ENCODE measurements around the gene KBTBD13.
"Not testable (repeated sequence)": the region's sequence is repeated elsewhere in the genome, so short reads cannot be mapped to it uniquely, and the experiment has no call there.

The KBTBD13 gene

DNA sequence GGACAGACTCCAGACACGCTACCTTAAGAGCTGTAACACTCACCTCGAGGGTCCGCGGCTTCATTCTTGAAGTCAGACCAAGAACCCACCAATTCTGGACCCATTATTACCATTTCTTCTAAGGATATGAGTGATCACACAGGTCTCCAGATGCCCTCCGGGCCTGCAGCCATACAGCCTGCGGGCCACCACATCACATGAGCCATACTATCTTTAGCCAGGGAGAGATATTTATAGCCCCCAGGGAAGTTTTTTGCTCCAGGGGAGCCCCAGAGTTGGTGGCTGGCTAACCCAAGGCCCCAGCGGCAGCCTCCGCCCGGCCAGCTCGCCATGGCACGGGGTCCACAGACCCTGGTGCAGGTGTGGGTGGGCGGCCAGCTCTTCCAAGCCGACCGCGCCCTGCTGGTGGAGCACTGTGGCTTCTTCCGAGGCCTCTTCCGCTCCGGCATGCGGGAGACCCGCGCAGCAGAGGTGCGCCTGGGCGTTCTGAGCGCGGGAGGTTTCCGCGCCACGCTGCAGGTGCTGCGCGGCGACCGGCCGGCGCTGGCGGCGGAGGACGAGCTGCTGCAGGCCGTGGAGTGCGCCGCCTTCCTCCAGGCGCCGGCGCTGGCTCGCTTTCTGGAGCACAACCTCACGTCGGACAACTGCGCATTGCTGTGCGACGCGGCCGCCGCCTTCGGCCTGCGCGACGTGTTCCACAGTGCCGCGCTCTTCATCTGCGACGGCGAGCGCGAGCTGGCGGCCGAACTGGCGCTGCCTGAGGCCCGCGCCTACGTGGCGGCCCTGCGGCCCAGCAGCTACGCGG lies at the start of gene KBTBD13:
KBTBD13 (plus strand) TSS at position 261 of the 805 bp plus-strand sequence; CDS start at position 331, 70 bp downstream.
- DNase-seq (ENCODE audit: insufficient read length, low spot score) (no peak), FAIRE-seq (no peak)

- DNase-seq (ENCODE audit: insufficient read length, low spot score), result no peak
- no peak for FAIRE-seq
These were observed 49.8 kb upstream of the KBTBD13 start for GRCh38 chr15:65026756-65027155.

DNA sequence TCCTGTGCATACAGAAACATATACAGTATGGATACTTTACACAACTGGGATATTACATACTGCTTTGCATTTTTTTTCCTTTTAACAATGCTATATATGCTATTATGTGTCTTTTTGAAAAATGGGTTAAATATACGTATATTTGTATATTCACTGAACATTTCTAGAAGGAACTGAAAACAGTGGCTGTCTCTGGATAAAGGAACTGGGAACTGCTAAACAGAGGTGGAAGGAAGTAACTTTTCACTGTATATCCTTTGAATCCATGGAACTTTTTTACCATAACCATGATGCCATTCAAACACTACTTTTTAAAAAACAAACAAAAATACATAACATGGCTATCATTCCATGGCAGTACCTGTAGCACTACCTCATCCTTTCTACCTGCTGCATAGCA lies 49.0 kb upstream of the KBTBD13 start:
- no peak for FAIRE-seq

DNA sequence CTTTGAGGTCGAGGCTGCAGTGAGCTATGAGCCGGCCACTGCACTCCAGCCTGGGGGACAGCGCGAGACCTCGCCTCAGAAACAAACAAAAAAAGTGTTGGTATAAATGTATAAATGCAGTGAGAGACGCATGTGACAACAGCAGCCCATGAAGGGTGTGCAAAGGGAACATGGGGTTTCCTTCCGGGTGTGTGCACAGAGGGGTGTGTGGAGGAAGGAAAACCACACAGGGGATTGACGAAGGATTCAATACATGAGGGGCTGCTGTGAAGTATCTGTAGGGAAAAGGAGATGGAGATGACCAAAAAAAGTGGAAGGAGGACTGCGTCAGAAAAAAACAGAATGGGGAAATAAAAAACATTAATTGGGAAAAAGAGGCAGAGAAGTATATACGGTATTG lies 48.2 kb upstream of the KBTBD13 start:
- no peak for FAIRE-seq

More for the DNA sequence above, 49.0 kb upstream of the KBTBD13 start:
- DNase-seq (ENCODE audit: insufficient read length, low spot score), result no peak

GRCh38 chr15:65028921-65029735 lies 47.4 kb upstream of the KBTBD13 start, which contains the start of gene MTFMT:
MTFMT (minus strand) TSS chr15:65029639; CDS start chr15:65029613, 26 bp downstream.
- DNase-seq (ENCODE audit: insufficient read length, low spot score) (peak; percentile 97), FAIRE-seq (no peak)

More for the DNA sequence above, 48.2 kb upstream of the KBTBD13 start:
- DNase-seq (ENCODE audit: insufficient read length, low spot score), result no peak

DNA sequence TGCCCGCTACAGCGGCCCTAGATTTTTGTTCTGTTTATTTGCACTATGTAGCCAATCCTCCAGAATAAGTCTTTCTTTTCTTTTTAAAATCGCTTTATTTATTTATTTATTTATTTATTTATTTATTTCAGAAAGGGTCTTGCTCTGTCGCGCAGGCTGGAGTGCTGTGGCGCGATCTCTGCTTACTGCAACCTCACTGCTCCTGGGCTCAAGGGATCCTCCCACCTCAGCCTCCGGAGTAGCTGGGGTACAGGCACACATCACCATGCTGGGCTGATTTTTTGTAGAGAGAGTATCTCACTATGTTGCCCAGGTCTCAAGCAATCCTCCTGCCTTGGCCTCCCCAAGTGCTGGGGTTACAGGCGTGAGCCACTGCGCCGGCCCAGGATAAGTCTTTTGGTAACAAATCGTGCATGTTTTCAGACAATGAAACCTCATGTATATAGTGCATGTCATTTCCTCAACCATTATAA lies 46.8 kb upstream of the KBTBD13 start:
- FAIRE-seq, result no peak
- DNase-seq (ENCODE audit: insufficient read length, low spot score), result no peak

GRCh38 chr15:65032801-65033537 lies 43.6 kb upstream of the KBTBD13 start:
- FAIRE-seq (peak; percentile 92), DNase-seq (ENCODE audit: insufficient read length, low spot score) (peak; percentile 65)

GRCh38 chr15:65033659-65034269 lies 42.8 kb upstream of the KBTBD13 start:
- DNase-seq (ENCODE audit: insufficient read length, low spot score) (no peak), FAIRE-seq (no peak)

DNA sequence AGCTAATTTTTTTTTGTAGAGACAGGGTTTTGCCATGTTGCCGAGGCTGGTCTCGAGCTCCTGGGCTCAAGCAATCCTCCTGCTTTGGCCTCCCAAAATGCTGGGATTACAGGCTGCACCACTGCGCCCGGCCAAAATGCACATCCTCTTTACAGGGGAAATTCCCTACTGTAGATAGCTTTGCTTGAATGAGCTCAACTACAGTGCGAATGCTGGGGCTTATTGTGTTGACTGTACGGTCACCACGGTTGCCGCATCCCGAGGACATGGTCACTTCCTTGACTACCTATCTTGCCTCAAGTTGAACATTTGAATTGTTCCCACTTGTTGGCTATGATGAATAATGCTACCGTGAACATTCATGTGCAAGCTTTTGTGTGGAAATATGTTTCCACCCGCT lies 41.8 kb upstream of the KBTBD13 start:
- DNase-seq (ENCODE audit: insufficient read length, low spot score), result no peak
- no peak for FAIRE-seq

DNA sequence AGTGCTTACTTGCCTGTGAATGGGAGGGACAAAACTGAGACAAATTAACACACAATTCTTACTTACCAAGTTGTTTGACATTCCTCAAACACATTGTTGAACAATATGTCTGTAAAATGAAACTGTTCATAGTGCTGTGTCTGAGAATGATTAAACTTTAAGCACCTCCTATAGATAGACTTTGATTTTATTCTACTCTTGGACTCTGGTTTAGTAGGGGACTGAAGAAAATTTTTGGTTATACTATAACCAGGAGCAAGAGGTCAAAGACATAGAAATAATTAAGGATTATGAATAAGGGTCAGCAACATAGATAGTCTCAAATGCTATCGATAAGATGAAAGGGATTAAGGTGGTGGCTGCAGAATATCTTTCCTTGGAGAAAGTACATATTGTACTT lies 39.2 kb upstream of the KBTBD13 start:
- DNase-seq (ENCODE audit: insufficient read length, low spot score) (no peak), FAIRE-seq (no peak)

GRCh38 chr15:65038428-65038827 lies 38.1 kb upstream of the KBTBD13 start:
- FAIRE-seq, result no peak
- DNase-seq (ENCODE audit: insufficient read length, low spot score), result no peak

DNA sequence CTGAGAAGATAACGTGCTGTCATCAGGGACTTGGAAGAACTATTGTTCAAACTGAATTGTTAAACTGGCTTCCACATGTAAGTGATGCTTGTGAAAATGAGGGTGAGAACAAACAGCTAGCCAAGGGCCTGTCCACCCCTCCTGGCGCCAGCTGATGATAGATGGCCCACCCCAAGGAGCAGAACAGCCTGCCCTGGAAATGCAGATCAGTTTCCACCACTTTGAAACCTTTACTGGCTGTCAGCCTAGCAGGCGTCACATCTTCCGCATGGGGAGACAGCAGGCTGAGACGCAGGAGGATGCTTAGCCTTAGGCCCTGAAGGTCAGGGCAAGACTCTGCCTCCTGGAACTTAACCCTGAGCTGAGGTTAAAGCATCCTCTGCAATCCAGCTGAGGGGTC lies 37.7 kb upstream of the KBTBD13 start:
- no peak for DNase-seq (ENCODE audit: insufficient read length, low spot score)
- no peak for FAIRE-seq

DNA sequence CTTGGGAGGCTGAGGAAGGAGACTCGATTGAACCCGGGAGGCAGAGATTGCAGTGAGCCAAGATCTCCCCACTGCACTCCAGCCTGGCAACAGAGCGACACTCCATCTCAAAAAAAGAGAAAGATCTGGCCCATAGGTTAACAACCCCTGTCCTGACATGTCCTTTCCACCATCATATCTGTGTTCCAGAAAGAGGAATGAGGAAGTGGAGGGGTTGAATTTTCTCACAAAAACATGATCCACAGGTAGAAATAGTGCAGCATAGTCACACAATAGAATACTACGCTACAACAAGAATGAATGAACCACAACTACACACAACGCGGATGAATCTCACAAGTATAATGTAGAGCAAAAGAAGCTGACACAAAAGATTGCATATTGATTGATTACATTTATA lies 36.1 kb upstream of the KBTBD13 start:
- no peak for FAIRE-seq
- DNase-seq (ENCODE audit: insufficient read length, low spot score), result no peak

- no peak for FAIRE-seq
- no peak for DNase-seq (ENCODE audit: insufficient read length, low spot score)
These were observed 34.8 kb upstream of the KBTBD13 start for GRCh38 chr15:65041787-65042186.

- DNase-seq (ENCODE audit: insufficient read length, low spot score), result no peak
- FAIRE-seq, result no peak
These were observed 33.7 kb upstream of the KBTBD13 start for GRCh38 chr15:65042776-65043327.

- not testable (repeated sequence) for FAIRE-seq; DNase-seq (ENCODE audit: insufficient read length, low spot score)
These were observed 32.3 kb upstream of the KBTBD13 start for GRCh38 chr15:65044218-65044617.

GRCh38 chr15:65044724-65045481 lies 31.6 kb upstream of the KBTBD13 start, which contains the start of gene SLC51B:
SLC51B (plus strand) TSS chr15:65045387; CDS start chr15:65050005, 4,618 bp downstream.
- DNase-seq (ENCODE audit: insufficient read length, low spot score), result no peak
- no peak for FAIRE-seq

DNA sequence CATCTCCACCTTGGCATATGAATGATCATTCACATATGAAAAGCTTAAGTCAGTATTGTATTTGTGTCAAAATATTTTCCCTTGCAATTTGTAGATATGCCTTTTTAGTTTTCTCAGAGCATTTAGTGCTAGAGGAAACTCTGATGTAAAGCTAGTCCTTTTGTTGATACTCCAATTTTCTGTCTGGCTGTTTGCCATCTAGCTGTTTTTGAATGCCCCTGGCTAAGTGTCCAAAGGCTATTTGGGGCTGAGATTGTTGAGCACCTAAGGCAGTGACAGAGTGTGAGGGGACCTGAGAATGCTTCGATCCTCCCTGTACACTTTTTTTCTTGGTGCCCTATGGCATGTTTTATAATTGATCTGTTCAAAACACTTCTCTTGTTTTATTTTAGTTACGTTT lies 28.3 kb upstream of the KBTBD13 start:
- FAIRE-seq (no peak), DNase-seq (ENCODE audit: insufficient read length, low spot score) (no peak)

GRCh38 chr15:65049418-65049840 lies 27.1 kb upstream of the KBTBD13 start:
- peak; percentile 59 for DNase-seq (ENCODE audit: insufficient read length, low spot score)
- FAIRE-seq, result no peak

Data from HTR-8/SVneo (cell line).